DOHH2 (cell line): ENCODE measurements around the gene CFAP210.

Experiments used
- H3F3A ChIP-seq: fragments of 200-600 bp; sonication (generic), shearing (Covaris generic); 2 replicates; pipeline ENCODE4 v1.6.0; 2016; ENCODE audit warnings: antibody characterized with exemption, mild to moderate bottlenecking; ENCODE audit not compliant: control insufficient read depth, insufficient read depth
- H3K27ac ChIP-seq: fragments of 200-600 bp; sonication (generic); 2 replicates; pipeline ENCODE4 v1.5.1; 2014; ENCODE audit warnings: low read depth, mild to moderate bottlenecking, low read length, moderate library complexity
- H3K27me3 ChIP-seq: fragments of 200-600 bp; sonication (generic); 2 replicates; pipeline ENCODE4 v1.6.1; 2014; ENCODE audit warnings: mild to moderate bottlenecking, low read length, mixed read lengths; ENCODE audit not compliant: control insufficient read depth
- H3K36me3 ChIP-seq: fragments of 200-600 bp; sonication (generic); 2 replicates; pipeline ENCODE4 v1.6.1; 2014; ENCODE audit warnings: mild to moderate bottlenecking, low read length, moderate library complexity, mixed read lengths; ENCODE audit not compliant: control insufficient read depth
- H3K4me1 ChIP-seq: fragments of 200-600 bp; sonication (generic); 2 replicates; pipeline ENCODE4 v1.6.1; 2014; ENCODE audit warnings: mild to moderate bottlenecking, low read length, mixed read lengths; ENCODE audit not compliant: control insufficient read depth
- H3K4me2 ChIP-seq: fragments of 200-600 bp; sonication (generic); 2 replicates; pipeline ENCODE4 v1.6.0; 2014; ENCODE audit warnings: mild to moderate bottlenecking, low read length, moderate library complexity
- H3K4me3 ChIP-seq: fragments of 200-600 bp; sonication (generic); 2 replicates; pipeline ENCODE4 v1.5.1; 2014; ENCODE audit warnings: mild to moderate bottlenecking, low read length, mixed read lengths
- H3K79me2 ChIP-seq: fragments of 200-600 bp; sonication (generic); 2 replicates; pipeline ENCODE4 v1.6.1; 2014; ENCODE audit warnings: mild to moderate bottlenecking, low read length, mixed read lengths; ENCODE audit not compliant: control insufficient read depth
- H3K9me2 ChIP-seq: fragments of 200-600 bp; sonication (generic); replicated peaks from 2 replicates; pipeline ENCODE4 v1.6.1; 2014; ENCODE audit warnings: mild to moderate bottlenecking, low read length, mixed read lengths; ENCODE audit not compliant: control insufficient read depth
- H3K9me3 ChIP-seq: fragments of 200-600 bp; sonication (generic); 2 replicates; pipeline ENCODE4 v1.6.1; 2014; ENCODE audit warnings: antibody characterized with exemption, low read length, mixed read lengths; ENCODE audit not compliant: control insufficient read depth, insufficient read depth
- H4K20me1 ChIP-seq: fragments of 200-600 bp; sonication (generic); 2 replicates; pipeline ENCODE4 v1.6.0; 2014; ENCODE audit warnings: low read depth, mild to moderate bottlenecking, antibody characterized with exemption, low read length, moderate library complexity; ENCODE audit not compliant: control insufficient read depth, insufficient read depth
- CTCF ChIP-seq: fragments of 200-600 bp; sonication (generic); IDR thresholded peaks from one replicate; pipeline ENCODE4 v1.5.1; 2014; ENCODE audit warnings: antibody characterized with exemption, mild to moderate bottlenecking, low read depth, low read length; ENCODE audit not compliant: poor library complexity, severe bottlenecking
- EZH2phosphoT487 ChIP-seq: fragments of 200-600 bp; sonication (generic); IDR thresholded peaks from 2 replicates; pipeline ENCODE4 v1.6.1; 2017; ENCODE audit warnings: borderline replicate concordance, mild to moderate bottlenecking, antibody characterized with exemption, low read length, moderate library complexity, mixed read lengths

The CFAP210 gene

DNA sequence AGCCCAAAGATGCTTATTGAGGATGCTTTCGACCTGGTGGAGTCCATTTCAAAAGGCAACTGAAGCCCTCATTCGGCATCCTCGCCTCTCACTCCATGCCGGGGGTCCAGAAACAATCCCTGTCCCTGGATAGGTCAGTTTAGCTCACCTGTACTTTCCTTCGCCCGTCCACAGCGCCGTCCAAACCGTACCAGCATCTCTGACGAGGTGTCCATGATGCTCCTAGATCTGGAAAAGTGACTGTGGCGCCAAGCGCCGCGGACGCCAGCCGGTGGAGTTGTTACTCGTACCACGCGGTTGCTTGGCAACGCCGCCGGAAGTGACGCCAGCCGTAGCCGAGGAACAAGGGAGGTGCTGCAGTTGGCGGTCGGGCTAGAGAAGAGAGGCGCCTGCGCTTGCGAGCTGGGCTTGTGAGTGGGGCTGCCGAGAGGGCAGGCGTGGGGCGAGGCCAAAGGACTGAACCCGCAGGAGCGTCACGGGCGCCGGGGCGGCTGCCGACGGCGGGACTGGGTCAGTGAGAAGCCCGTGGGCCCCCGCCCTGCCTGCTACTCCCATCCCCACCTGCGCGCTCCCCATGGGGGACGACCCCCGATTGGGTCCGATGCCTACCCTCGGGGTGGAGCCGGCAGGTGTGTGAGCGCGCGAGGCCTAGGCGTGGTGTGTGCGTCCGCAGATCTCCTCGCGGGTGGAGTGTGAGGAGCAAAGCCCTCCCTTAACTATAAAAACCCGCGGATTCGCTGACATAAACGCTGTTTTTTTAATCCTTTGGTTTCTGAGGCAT lies at the start of gene CFAP210, which contains the start of gene PHOSPHO2:
CFAP210 (minus strand) TSS at position 293 of the 781 bp plus-strand sequence; CDS start at position 215, 78 bp downstream.
PHOSPHO2 (plus strand) TSS at position 357 of the 781 bp plus-strand sequence. CDS start 6,503 bp downstream, outside the sequence.
- TF ChIP-seq CTCF (no peak), EZH2phosphoT487 (no peak)
- Histone ChIP-seq H3K79me2 (peaks cover 11% of the 10 kb centered on the region), H3K9me2 (no peaks in the 10 kb centered on the region), H3K4me1 (peaks cover 20% of the 10 kb centered on the region), H3K27me3 (peaks cover 9% of the 10 kb centered on the region), H3K36me3 (peaks cover 12% of the 10 kb centered on the region; the same call in 1 of the 2 replicates), H3K4me3 (peak within 1 kb of the TSS; percentile 86), H3K27ac (peak within 1 kb of the TSS; percentile 30), H3K9me3 (peaks cover 8% of the 10 kb centered on the region), H3K4me2 (peak within 1 kb of the TSS; percentile 96), H3F3A (peaks cover 9% of the 10 kb centered on the region; the same call in 1 of the 2 replicates), H4K20me1 (no peaks in the 10 kb centered on the region)

DNA sequence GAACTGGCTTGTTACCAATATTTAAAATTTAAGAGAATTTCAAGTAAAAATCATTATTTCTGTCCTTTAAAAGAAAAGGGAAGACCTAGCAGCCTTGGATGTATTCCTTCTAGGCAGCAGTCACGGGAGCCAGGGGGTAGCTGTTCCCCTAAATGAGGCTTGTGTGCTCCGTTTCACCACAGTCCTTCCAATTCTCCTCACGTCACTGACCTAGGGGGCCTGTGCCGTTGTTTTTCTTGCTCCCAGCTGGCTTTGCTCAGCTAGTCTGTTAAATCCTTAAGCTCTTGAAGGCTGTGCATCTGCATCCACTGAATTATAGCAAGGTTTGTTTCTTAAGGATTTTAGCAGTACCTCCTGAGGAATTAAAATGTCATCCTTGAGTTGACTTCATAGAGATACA lies 49.3 kb upstream of the CFAP210 start:
- Histone ChIP-seq H3K4me3 (no peak overlapping the region), H3F3A (no peaks in the 10 kb centered on the region), H4K20me1 (peaks cover 3% of the 10 kb centered on the region; the same call in 1 of the 2 replicates), H3K27me3 (no peaks in the 10 kb centered on the region), H3K9me3 (no peaks in the 10 kb centered on the region), H3K79me2 (peaks cover 10% of the 10 kb centered on the region), H3K27ac (no peak overlapping the region), H3K4me1 (no peaks in the 10 kb centered on the region), H3K4me2 (no peak overlapping the region), H3K36me3 (peaks cover 65% of the 10 kb centered on the region), H3K9me2 (no peaks in the 10 kb centered on the region)
- no peak for TF ChIP-seq EZH2phosphoT487
- no peak for TF ChIP-seq CTCF

GRCh38 chr2:169739351-169739750 lies 45.1 kb upstream of the CFAP210 start:
- Histone ChIP-seq H3K9me2 (no peaks in the 10 kb centered on the region), H3F3A (peaks cover 7% of the 10 kb centered on the region; the same call in 1 of the 2 replicates), H3K27ac (no peak overlapping the region), H3K4me2 (no peak overlapping the region), H3K36me3 (peaks cover 65% of the 10 kb centered on the region), H3K4me1 (peaks cover 33% of the 10 kb centered on the region), H3K79me2 (peaks cover 48% of the 10 kb centered on the region), H4K20me1 (peaks cover 3% of the 10 kb centered on the region; the same call in 1 of the 2 replicates), H3K4me3 (no peak overlapping the region), H3K9me3 (no peaks in the 10 kb centered on the region), H3K27me3 (no peaks in the 10 kb centered on the region)
- TF ChIP-seq CTCF (no peak), EZH2phosphoT487 (no peak)
